ENCODE data around the gene KRTAP10-8. TPM values are rescaled to one million over a fixed set of nuclear protein-coding genes. Genes with fewer than 3 reads are reported as not detected.
"Not testable (repeated sequence)": the region's sequence is repeated elsewhere in the genome, so short reads cannot be mapped to it uniquely, and the experiment has no call there.

The KRTAP10-8 gene
- total RNA-seq, 2 donors from 2014 or later = not detected

GRCh38 chr21:44628707-44629391 is 17.0 kb downstream of the KRTAP10-8 start:
- intact Hi-C loops (cut with DNase I) = no loop called here
- no peak for DNase-seq
- H3K27ac ChIP-seq = no peak overlapping the region
- TF ChIP-seq CTCF (IDR thresholded peaks at IDR 0.05) = no peak
- H3K9ac ChIP-seq (ENCODE audit: low read depth in 2 of 2, low read length in 2 of 2) = no peak overlapping the region
- H3K4me3 ChIP-seq = no peak overlapping the region
- no peaks in the 10 kb centered on the region for H3K9me3 ChIP-seq
- H3K27me3 ChIP-seq = no peaks in the 10 kb centered on the region
- H3K36me3 ChIP-seq = no peaks in the 10 kb centered on the region
- no peaks in the 10 kb centered on the region for H3K4me1 ChIP-seq

DNA sequence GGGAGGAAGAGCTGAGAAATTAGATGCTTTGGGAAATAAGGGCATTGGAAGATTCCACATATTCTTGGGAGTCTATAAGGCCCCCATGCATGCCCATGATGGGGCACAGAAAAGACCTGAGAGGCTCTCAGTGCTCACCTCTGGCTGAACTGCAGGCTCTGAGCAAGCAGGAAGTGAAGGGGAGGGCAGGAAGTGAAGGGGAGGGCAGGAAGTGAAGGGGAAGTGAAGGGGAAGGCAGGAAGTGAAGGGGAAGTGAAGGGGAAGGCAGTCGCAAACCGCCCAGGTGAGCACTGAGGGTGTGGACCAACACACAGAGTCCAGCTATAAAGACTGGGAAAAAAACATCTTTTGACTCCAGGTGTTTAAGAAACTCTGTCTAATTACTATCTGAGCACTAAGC is 18.6 kb downstream of the KRTAP10-8 start:
- TF ChIP-seq CTCF (IDR thresholded peaks at IDR 0.05) = no peak
- no peaks in the 10 kb centered on the region for H3K4me1 ChIP-seq
- H3K27me3 ChIP-seq = no peaks in the 10 kb centered on the region
- H3K36me3 ChIP-seq = no peaks in the 10 kb centered on the region
- no peak overlapping the region for H3K4me3 ChIP-seq
- no peaks in the 10 kb centered on the region for H3K9me3 ChIP-seq
- intact Hi-C loops (cut with DNase I) = no loop called here
- H3K27ac ChIP-seq = no peak overlapping the region
- DNase-seq = no peak
- no peak overlapping the region for H3K9ac ChIP-seq (ENCODE audit: low read depth in 2 of 2, low read length in 2 of 2)

- no peaks in the 10 kb centered on the region for H3K36me3 ChIP-seq
These were observed 20.2 kb downstream of the KRTAP10-8 start for GRCh38 chr21:44632067-44632466.

GRCh38 chr21:44636209-44637017 is 24.5 kb downstream of the KRTAP10-8 start:
- no peaks in the 10 kb centered on the region for H3K4me1 ChIP-seq
- no peaks in the 10 kb centered on the region for H3K27me3 ChIP-seq
- no peak overlapping the region for H3K9ac ChIP-seq (ENCODE audit: low read depth in 2 of 2, low read length in 2 of 2)
- no peak for DNase-seq
- no peaks in the 10 kb centered on the region for H3K9me3 ChIP-seq
- H3K27ac ChIP-seq = no peak overlapping the region
- H3K36me3 ChIP-seq = no peaks in the 10 kb centered on the region
- intact Hi-C loops (cut with DNase I) = no loop called here
- no peak for TF ChIP-seq CTCF (IDR thresholded peaks at IDR 0.05)
- no peak overlapping the region for H3K4me3 ChIP-seq

More at GRCh38 chr21:44632067-44632466, 20.2 kb downstream of the KRTAP10-8 start:
- intact Hi-C loops (cut with DNase I) = no loop called here
- no peak for TF ChIP-seq CTCF (IDR thresholded peaks at IDR 0.05)
- Histone ChIP-seq H3K27ac (no peak overlapping the region), H3K4me1 (no peaks in the 10 kb centered on the region), H3K4me3 (no peak overlapping the region), H3K27me3 (no peaks in the 10 kb centered on the region), H3K9me3 (no peaks in the 10 kb centered on the region), H3K9ac (ENCODE audit: low read depth in 2 of 2, low read length in 2 of 2) (no peak overlapping the region)
- no peak for DNase-seq

DNA sequence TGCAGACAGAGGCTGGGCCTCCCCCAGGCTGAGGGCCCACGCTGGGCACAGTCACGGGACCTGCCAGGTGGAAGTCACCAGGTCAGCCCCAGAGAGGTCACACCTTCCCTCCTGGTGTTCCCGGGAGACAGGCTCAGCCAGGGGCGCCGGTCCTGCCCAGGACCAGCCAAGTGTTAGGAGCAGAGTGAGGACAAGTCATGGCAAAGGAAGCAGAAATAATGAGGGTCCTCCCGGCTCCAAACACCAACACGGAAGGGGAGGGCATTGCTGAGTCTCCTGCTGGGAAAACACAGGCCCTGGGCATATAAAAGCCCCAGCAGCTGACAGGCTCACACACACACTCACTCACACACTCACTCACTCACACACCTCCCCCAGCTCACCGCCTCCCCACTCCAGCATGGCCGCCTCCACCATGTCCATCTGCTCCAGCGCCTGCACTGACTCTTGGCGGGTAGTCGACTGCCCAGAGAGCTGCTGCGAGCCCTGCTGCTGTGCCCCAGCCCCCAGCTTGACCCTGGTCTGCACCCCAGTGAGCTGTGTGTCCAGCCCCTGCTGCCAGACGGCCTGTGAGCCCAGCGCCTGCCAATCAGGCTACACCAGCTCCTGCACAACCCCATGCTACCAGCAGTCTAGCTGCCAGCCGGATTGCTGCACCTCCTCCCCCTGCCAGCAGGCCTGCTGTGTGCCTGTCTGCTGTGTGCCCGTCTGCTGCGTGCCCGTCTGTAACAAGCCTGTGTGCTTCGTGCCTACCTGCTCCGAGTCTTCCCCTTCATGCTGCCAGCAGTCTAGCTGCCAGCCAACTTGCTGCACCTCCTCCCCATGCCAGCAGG is 25.4 kb downstream of the KRTAP10-8 start, which contains the start of gene KRTAP10-10:
Gene KRTAP10-10 (plus strand): TSS at position 339 of the 833 bp plus-strand sequence. CDS start 62 bp downstream, at position 401.
- intact Hi-C loops (cut with DNase I) = no loop called here
- no peaks in the 10 kb centered on the region for H3K27me3 ChIP-seq
- H3K36me3 ChIP-seq = no peaks in the 10 kb centered on the region
- DNase-seq = no peak
- no peaks in the 10 kb centered on the region for H3K4me1 ChIP-seq
- no peak within 1 kb of the TSS for H3K27ac ChIP-seq
- no peak for TF ChIP-seq CTCF (IDR thresholded peaks at IDR 0.05)
- no peak within 1 kb of the TSS for H3K9ac ChIP-seq (ENCODE audit: low read depth in 2 of 2, low read length in 2 of 2)
- H3K4me3 ChIP-seq = no peak within 1 kb of the TSS
- H3K9me3 ChIP-seq = no peaks in the 10 kb centered on the region

DNA sequence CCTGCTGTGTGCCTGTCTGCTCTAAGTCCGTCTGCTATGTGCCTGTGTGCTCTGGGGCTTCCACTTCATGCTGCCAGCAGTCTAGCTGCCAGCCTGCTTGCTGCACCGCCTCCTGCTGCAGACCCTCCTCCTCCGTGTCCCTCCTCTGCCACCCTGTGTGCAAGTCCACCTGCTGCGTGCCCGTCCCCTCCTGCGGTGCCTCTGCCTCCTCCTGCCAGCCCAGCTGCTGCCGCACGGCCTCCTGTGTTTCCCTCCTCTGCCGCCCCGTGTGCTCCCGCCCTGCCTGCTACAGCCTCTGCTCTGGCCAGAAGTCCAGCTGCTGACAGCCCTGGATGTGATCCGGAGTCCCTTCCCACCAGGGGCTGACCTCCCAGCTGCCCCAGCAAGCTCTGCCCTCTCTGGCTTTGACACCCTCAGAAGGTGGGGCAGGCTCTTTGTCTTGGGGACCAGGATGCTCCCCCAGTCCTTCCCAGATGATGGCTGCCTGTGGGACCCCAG is 26.0 kb downstream of the KRTAP10-8 start:
- H3K27ac ChIP-seq; DNase-seq; H3K4me3 ChIP-seq; intact Hi-C loops (cut with DNase I); H3K4me1 ChIP-seq; H3K9me3 ChIP-seq; H3K27me3 ChIP-seq; H3K36me3 ChIP-seq; H3K9ac ChIP-seq (ENCODE audit: low read depth in 2 of 2, low read length in 2 of 2): not testable (repeated sequence)

GRCh38 chr21:44638506-44639330 is 26.8 kb downstream of the KRTAP10-8 start:
- H3K9me3 ChIP-seq; H3K4me1 ChIP-seq; DNase-seq; intact Hi-C loops (cut with DNase I); H3K36me3 ChIP-seq; H3K9ac ChIP-seq (ENCODE audit: low read depth in 2 of 2, low read length in 2 of 2); H3K27ac ChIP-seq; H3K27me3 ChIP-seq; H3K4me3 ChIP-seq: not testable (repeated sequence)

All from colonic mucosa (tissue), 4 donors.